Cerebellar cortex (tissue), 1 donor: Measurements from ENCODE around the gene RPRML.
"Not testable (repeated sequence)": the region's sequence is repeated elsewhere in the genome, so short reads cannot be mapped to it uniquely, and the experiment has no call there.

Experiments used
- DNase-seq: peaks from one replicate; pipeline ENCODE4 v3.0.0-alpha.2; 2015; ENCODE audit warnings: low spot score

RPRML gene

DNA sequence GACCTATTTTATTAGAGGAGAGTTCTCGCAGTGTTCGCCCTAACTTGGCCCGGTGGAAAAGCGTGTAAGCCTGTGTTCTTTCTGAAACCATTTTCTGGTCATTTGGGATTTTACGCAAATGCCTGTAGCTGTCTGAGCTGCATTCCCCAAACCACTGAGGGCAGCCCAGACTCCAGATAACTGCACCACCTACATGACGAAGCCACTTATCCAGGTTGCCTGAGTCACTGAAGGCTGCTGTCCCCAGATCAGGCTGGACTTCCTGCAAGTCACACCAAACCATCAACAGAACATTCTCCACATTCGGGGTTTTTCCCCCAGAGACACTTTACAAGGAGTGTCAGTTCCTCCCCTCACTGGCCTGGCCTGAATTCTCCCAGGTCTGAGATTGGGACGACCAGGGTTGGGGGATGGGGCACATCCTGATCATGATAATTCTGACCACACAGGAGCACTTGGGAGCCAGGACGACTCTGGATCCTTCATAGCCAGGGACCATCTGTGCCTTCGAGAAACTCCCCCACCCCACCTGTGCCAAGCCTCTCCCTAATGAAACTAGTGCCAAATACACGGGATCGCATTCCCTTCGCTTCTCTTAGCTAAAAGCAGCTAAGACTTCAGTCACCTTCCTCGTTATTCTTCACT lies 2.3 kb downstream of the RPRML start:
- peak; percentile 78 for DNase-seq

- DNase-seq = no peak
Observed at GRCh38 chr17:46975287-46975686, 3.8 kb downstream of the RPRML start.

GRCh38 chr17:46974086-46974485 lies 5.0 kb downstream of the RPRML start:
- peak; percentile 93 for DNase-seq

GRCh38 chr17:46972346-46972745 lies 6.7 kb downstream of the RPRML start:
- DNase-seq = peak; percentile 66

GRCh38 chr17:46971647-46972300 lies 7.3 kb downstream of the RPRML start:
- no peak for DNase-seq

GRCh38 chr17:46968896-46969295 lies 10.2 kb downstream of the RPRML start:
- no peak for DNase-seq

DNA sequence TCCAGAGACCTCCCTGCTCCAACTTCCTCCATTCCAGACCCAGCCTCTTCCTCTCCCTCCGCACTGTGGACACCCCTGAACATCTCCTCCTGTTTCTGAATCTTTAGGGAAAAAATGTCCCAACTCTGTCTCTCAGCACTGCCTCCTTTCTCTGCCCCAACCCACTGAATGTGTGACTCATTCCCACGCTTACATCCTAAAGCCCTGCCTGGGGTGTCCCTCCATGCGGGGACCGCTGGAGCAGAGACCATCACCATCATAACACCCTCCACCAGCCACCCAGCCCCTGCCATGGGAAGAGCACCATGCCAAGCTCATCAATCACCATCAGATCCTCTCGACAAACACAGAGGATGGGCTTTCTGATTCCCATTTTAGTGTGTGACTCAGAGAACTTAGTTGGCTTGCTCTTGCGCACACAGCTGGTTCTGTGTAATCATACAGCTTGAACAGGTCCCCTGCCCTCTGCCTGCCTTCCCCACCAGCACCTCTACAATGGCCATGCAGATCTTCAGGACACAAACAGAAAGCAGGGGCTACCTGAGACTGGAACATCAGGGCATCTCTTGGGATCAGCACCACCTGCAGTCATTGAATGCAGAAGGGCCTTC lies 10.7 kb downstream of the RPRML start:
- DNase-seq = no peak

DNA sequence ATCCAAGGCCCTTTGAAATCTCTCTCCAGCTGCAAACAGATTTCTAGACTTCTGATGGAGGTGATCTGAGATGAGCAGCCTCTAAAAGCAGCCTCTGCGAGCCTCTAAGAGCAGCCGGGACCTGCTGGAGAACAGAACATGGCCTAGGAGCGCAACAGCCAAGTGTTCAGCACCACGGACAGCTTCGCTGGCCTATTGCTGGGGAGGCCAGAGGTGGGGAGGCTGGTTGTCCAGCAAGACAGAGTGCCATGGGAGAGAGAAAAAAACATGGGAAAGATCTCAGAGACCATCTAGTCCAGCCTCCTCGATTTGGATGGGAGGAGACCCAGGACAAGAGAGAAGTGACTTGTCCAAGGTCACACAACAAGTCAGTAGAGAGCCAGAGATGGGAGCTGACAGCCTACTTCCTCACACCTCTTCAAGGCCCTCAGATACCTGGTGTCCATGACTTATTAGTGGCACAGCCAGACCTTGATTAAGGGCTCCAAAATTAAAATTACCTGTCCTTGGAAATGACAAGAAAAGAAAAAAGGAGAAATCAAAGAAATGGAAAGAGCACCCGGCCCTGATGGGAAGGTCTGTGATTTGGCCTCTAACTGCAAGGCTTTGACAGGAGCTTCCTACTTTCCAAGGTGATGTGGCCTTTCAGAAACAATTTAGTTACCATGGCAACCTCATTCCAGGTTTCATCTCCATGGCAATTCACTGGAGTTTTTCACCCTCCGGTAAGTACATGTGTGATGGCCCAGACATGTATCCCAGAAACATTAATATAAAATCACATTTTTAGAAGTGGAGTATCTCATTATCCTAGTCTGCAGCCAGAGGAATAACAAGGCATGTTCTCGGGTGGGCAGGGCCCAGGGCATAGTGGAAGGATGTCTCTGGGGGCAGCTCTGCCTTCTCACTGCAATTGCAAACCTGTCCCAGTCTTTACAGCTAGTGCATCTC lies 14.5 kb downstream of the RPRML start:
- no peak for DNase-seq

DNA sequence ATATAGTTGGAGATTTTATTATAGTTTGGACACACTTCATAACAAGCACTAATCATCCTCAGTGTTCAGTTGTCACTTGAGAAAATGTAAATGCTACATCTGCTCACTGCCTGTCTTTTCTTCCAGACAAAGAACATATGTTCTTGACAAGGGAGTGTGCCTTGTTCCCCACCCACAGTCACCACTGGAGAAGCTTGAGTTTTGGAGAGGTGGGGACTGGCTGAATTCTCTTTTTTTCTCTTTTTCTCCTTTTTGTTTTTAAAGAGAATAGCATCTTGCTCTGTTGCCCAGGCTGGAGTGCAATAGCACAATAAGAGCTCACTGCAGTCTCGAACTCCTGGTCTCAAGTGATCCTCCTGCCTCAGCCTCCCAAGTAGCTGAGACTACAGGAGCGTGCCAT lies 15.5 kb downstream of the RPRML start:
- DNase-seq = no peak

GRCh38 chr17:46962374-46962790 lies 16.7 kb downstream of the RPRML start:
- DNase-seq = no peak

GRCh38 chr17:46960152-46960551 lies 18.9 kb downstream of the RPRML start:
- DNase-seq = no peak

- no peak for DNase-seq
Observed at GRCh38 chr17:46958041-46958591, 20.9 kb downstream of the RPRML start.

GRCh38 chr17:46953191-46953590 lies 25.9 kb downstream of the RPRML start:
- DNase-seq = not testable (repeated sequence)

- DNase-seq = no peak
Observed at GRCh38 chr17:46952115-46952514, 26.9 kb downstream of the RPRML start.

- DNase-seq = no peak
Observed at GRCh38 chr17:46951706-46952105, 27.3 kb downstream of the RPRML start.

- no peak for DNase-seq
Observed at GRCh38 chr17:46950997-46951621, 27.9 kb downstream of the RPRML start.

DNA sequence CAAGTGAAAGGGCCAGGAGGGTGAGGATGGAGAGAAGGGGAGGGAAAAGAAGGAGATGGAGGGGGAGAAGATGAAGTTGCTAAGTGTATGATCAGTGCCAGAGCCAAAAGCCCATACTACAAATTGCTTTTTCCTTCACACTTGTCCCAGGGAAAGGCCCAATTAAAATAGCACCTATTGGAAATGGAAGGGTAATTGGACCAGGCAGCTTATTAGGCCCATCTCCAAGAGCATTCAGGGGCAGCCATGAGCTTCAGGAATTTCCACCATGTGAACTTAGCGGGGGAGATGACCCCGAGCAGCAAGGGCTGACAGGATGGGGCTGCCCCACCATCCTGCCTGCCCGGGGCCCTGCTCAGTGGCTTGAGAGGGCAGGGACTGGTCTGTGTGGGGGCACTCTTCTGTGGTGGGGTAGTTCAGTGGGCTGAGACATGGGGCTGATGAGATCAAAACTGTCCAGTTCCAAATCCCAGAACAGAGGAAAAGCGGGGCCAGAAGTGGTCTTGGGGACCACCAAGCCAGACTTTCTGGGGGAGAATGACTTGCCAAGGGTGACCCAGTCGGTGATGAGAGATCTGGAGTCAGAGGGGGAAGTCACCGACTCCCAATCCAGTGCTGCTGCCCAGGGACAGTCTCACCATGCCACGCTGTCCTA lies 28.6 kb downstream of the RPRML start:
- no peak for DNase-seq

DNA sequence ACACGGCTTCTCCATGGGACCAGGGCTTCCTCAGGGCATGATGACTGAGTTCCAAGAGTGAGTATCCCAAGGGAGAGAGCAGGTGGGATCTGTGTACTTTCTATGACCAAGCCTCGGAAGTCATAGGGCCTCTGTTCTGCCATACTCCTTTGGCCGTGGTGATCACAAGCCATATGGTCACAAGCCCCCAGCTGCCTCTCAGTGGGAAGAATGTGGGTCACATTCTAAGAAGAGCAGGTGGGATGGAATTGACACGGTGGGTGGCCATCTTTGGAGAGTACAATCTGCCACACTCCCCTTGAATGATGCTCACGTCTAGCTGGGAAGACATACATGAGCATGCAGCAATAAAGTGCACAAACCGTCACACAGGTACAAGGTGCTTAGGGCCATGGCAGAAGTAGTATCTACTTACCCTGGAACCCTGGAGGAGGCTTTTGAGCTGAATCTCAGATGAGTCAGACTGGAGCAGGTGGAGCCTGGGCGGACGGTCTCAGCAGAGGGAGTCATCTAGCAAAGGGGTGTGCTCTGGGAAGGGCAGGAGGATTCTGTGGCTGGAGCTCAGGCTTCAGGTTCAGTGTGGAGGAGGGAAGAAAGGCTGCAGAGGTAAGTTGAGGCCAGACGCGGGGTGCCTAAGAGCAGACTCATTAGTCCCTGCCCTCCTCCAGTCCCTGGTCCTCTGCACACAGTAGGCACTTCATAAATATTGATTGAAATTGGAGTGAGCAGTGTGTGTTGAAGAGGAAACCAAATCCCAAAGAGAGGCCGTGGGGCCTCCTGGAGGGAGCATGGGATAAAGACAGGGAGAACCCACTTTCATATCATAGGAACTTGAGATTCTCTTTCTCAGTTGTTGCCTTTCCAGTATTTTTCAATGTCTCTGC lies 29.5 kb downstream of the RPRML start:
- peak; percentile 71 for DNase-seq

DNA sequence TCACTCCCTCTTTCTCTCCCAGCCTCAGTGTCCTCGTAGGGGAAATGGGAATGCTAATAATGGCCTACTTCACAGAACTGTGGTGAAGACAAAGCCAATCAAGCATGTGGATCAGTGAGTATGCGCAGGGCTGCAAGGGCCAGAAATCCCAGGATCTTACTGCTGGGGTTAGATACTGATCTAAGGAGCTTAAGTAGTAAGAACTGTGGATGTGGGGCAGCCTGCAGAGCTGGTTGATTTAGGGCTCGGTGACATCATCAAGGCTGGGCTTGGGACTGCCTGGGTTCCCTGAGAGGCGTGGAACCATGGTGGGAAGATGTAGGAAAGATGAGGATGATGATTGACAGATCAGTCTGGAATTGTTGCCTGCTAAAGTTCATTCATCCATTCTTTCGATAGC lies 30.5 kb downstream of the RPRML start:
- DNase-seq = no peak

GRCh38 chr17:46947216-46947615 lies 31.8 kb downstream of the RPRML start:
- no peak for DNase-seq
